Neural progenitor cell (in vitro differentiated cells): ENCODE results near the gene RXRG.

Experiments used
- EZH2 ChIP-seq: fragments of 200-600 bp; sonication (generic); IDR thresholded peaks from 2 replicates; pipeline ENCODE4 v1.6.1; 2017; ENCODE audit warnings: antibody characterized with exemption, mild to moderate bottlenecking, moderate library complexity
- EZH2phosphoT487 ChIP-seq: fragments of 200-600 bp; sonication (generic); IDR thresholded peaks from 2 replicates; pipeline ENCODE4 v1.6.1; 2017; ENCODE audit warnings: antibody characterized with exemption
- TF ChIP-seq, protein P1 (sequence below): fragments of 200-600 bp; sonication (generic); IDR thresholded peaks from 2 replicates; pipeline ENCODE4 v1.5.1; 2017; ENCODE audit warnings: antibody characterized with exemption, mild to moderate bottlenecking

- TF ChIP-seq, protein P1, sequence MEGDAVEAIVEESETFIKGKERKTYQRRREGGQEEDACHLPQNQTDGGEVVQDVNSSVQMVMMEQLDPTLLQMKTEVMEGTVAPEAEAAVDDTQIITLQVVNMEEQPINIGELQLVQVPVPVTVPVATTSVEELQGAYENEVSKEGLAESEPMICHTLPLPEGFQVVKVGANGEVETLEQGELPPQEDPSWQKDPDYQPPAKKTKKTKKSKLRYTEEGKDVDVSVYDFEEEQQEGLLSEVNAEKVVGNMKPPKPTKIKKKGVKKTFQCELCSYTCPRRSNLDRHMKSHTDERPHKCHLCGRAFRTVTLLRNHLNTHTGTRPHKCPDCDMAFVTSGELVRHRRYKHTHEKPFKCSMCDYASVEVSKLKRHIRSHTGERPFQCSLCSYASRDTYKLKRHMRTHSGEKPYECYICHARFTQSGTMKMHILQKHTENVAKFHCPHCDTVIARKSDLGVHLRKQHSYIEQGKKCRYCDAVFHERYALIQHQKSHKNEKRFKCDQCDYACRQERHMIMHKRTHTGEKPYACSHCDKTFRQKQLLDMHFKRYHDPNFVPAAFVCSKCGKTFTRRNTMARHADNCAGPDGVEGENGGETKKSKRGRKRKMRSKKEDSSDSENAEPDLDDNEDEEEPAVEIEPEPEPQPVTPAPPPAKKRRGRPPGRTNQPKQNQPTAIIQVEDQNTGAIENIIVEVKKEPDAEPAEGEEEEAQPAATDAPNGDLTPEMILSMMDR, result no peak
- TF ChIP-seq EZH2 (no peak), EZH2phosphoT487 (no peak)
Measured at GRCh38 chr1:165436994-165437393, 7.9 kb downstream of the RXRG start.
